Liver (tissue), 3 donors: Measurements from ENCODE around the gene PROCA1.

Source experiments
- JUND ChIP-seq, 2 donors: IDR thresholded peaks; 2 replicates each; pipeline ENCODE4 v1.6.1; 2016; ENCODE audit warnings: antibody characterized with exemption in 2 of 2
- TF ChIP-seq, protein P1 (sequence below): fragments of 150-350 bp; IDR thresholded peaks from 2 replicates; pipeline ENCODE4 v1.5.1; 2017; ENCODE audit warnings: improper control_type of control experiment, low read depth, low read length; ENCODE audit not compliant: missing input control
- TF ChIP-seq, protein P2 (sequence below): IDR thresholded peaks from 2 replicates; pipeline ENCODE4 v1.6.1; 2016; ENCODE audit warnings: antibody characterized with exemption, mild to moderate bottlenecking
- donor health status: healthy.
- donor health status: healthy.

DNA sequence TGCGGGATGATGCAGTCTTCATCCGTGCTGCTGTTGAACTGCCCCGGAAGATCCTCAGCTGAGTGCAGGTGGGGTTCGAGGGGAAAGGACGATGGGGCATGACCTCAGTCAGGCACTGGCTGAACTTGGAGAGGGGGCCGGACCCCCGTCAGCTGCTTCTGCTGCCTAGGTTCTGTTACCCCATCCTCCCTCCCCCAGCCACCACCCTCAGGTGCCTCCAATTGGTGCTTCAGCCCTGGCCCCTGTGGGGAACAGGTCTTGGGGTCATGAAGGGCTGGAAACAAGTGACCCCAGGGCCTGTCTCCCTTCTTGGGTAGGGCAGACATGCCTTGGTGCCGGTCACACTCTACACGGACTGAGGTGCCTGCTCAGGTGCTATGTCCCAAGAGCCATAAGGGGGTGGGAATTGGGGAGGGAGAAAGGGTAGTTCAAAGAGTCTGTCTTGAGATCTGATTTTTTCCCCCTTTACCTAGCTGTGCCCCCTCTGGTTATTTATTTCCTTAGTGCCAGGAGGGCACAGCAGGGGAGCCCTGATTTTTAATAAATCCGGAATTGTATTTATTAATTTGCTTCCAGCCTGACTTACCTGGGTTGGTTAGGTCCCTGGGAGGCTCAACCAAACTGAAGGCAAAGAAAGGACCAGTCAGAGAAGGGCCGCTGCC is 38.0 kb upstream of the PROCA1 start:
- TF ChIP-seq, protein P1, sequence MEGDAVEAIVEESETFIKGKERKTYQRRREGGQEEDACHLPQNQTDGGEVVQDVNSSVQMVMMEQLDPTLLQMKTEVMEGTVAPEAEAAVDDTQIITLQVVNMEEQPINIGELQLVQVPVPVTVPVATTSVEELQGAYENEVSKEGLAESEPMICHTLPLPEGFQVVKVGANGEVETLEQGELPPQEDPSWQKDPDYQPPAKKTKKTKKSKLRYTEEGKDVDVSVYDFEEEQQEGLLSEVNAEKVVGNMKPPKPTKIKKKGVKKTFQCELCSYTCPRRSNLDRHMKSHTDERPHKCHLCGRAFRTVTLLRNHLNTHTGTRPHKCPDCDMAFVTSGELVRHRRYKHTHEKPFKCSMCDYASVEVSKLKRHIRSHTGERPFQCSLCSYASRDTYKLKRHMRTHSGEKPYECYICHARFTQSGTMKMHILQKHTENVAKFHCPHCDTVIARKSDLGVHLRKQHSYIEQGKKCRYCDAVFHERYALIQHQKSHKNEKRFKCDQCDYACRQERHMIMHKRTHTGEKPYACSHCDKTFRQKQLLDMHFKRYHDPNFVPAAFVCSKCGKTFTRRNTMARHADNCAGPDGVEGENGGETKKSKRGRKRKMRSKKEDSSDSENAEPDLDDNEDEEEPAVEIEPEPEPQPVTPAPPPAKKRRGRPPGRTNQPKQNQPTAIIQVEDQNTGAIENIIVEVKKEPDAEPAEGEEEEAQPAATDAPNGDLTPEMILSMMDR: no peak
- TF ChIP-seq JUND (IDR thresholded peaks at IDR 0.05): no peak
- TF ChIP-seq, protein P2, sequence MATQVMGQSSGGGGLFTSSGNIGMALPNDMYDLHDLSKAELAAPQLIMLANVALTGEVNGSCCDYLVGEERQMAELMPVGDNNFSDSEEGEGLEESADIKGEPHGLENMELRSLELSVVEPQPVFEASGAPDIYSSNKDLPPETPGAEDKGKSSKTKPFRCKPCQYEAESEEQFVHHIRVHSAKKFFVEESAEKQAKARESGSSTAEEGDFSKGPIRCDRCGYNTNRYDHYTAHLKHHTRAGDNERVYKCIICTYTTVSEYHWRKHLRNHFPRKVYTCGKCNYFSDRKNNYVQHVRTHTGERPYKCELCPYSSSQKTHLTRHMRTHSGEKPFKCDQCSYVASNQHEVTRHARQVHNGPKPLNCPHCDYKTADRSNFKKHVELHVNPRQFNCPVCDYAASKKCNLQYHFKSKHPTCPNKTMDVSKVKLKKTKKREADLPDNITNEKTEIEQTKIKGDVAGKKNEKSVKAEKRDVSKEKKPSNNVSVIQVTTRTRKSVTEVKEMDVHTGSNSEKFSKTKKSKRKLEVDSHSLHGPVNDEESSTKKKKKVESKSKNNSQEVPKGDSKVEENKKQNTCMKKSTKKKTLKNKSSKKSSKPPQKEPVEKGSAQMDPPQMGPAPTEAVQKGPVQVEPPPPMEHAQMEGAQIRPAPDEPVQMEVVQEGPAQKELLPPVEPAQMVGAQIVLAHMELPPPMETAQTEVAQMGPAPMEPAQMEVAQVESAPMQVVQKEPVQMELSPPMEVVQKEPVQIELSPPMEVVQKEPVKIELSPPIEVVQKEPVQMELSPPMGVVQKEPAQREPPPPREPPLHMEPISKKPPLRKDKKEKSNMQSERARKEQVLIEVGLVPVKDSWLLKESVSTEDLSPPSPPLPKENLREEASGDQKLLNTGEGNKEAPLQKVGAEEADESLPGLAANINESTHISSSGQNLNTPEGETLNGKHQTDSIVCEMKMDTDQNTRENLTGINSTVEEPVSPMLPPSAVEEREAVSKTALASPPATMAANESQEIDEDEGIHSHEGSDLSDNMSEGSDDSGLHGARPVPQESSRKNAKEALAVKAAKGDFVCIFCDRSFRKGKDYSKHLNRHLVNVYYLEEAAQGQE: no peak
